Gastroesophageal sphincter (tissue), 3 donors: Measurements from ENCODE around the gene ANKRD18B.

ENCODE experiments used
- POLR2A ChIP-seq, 2 donors: fragments of 450-650 bp; IDR thresholded peaks; one replicate each; pipeline ENCODE4 v1.6.1; 2017; ENCODE audit warnings: antibody characterized with exemption in 2 of 2, mild to moderate bottlenecking in 2 of 2, moderate library complexity in 1 of 2
- POLR2AphosphoS5 ChIP-seq: sonication (generic); formaldehyde crosslinking; IDR thresholded peaks from one replicate; pipeline ENCODE4 v1.6.1; 2017; ENCODE audit warnings: antibody characterized with exemption
- TF ChIP-seq, protein P1 (sequence below), 4 experiments: fragments of 200-600 bp in 2 of 4; fragments of 450-650 bp in 2 of 4; sonication (generic) in 1 of 4; IDR thresholded peaks; one replicate each; pipeline ENCODE4 v1.5.1; 2017 to 2019; ENCODE audit warnings: antibody characterized with exemption in 4 of 4, mild to moderate bottlenecking in 2 of 4, moderate library complexity in 2 of 4

DNA sequence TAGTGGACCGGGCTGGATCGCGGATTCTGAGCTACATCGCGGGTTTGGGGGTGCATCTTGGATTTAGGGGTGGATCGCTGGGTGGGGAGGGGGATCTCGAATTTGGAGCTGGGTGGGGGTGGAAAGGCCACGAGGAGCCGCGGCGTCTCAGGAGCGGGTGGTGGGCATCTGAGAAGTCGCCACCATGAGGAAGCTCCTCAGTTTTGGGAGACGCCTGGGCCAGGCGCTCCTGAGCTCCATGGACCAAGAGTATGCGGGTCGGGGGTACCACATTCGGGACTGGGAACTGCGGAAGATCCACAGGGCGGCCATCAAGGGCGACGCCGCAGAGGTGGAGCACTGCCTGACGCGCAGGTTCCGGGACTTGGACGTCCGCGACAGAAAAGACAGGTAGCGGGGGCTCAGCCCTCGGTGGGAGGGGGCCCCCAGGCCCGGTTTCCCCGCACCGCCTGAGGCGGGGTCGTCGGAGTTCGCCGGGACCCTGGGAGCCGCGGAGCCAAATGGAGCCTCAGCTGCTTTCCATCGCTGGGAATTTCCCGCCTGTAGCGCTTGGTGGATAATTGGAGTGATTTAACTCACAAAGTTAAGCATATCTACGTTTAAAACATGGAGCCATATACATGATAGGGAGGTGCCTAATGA, 376 bp downstream of the ANKRD18B start:
- TF ChIP-seq, protein P1, sequence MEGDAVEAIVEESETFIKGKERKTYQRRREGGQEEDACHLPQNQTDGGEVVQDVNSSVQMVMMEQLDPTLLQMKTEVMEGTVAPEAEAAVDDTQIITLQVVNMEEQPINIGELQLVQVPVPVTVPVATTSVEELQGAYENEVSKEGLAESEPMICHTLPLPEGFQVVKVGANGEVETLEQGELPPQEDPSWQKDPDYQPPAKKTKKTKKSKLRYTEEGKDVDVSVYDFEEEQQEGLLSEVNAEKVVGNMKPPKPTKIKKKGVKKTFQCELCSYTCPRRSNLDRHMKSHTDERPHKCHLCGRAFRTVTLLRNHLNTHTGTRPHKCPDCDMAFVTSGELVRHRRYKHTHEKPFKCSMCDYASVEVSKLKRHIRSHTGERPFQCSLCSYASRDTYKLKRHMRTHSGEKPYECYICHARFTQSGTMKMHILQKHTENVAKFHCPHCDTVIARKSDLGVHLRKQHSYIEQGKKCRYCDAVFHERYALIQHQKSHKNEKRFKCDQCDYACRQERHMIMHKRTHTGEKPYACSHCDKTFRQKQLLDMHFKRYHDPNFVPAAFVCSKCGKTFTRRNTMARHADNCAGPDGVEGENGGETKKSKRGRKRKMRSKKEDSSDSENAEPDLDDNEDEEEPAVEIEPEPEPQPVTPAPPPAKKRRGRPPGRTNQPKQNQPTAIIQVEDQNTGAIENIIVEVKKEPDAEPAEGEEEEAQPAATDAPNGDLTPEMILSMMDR (IDR thresholded peaks at IDR 0.05) = no peak
- TF ChIP-seq POLR2AphosphoS5 (no peak), POLR2A (IDR thresholded peaks at IDR 0.05) (no peak)
